ENCODE data around the gene INHBB.

INHBB gene

DNA sequence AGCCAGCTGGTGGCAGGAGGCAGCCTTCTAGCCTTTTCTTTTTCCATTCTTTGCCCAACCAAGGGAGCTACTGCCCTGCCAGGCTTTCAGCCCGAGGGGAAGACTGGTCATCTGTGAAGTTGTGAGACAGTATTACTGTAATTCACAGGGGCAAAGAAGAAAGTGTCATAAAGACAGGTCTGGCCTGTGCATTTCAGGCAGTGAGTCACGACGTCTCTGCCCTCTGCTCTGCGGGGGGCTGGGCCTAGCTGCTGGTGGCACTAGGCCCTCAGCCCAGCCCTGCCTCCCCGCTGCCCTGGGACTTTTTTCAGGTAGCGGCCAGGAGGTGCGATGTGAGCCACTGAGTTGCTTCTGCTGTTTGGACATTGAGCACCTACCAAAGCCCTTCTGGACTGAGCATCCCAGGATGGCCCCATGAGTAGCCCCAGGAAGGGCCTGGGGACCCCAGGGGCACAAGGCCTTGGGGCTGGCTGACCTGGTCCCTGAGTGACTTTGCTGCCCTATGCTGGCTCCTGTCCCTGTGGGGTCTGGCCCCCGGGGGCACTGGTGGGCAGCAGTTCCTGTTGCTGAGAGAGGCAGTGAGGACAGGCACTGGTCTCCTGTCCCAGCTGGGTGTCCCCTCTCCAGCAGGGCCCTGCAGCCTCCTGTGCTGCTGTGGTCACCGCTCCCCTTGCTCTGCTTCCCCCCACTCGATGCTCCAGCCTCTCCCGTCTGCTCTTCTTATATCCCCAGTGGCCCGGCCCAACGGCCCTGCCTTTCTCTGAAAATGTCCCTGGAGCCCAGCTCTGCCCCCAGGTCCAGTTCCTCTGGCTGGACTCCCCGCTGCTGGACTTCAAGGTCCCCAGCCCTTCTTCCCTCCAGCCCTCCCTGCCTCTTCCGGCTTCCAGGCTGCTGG is 7.0 kb downstream of the INHBB start:
- H3K4me3 ChIP-seq (ENCODE audit: low read depth, low read length) = no peak overlapping the region
- DNase-seq = no peak
- TF ChIP-seq, protein P1, sequence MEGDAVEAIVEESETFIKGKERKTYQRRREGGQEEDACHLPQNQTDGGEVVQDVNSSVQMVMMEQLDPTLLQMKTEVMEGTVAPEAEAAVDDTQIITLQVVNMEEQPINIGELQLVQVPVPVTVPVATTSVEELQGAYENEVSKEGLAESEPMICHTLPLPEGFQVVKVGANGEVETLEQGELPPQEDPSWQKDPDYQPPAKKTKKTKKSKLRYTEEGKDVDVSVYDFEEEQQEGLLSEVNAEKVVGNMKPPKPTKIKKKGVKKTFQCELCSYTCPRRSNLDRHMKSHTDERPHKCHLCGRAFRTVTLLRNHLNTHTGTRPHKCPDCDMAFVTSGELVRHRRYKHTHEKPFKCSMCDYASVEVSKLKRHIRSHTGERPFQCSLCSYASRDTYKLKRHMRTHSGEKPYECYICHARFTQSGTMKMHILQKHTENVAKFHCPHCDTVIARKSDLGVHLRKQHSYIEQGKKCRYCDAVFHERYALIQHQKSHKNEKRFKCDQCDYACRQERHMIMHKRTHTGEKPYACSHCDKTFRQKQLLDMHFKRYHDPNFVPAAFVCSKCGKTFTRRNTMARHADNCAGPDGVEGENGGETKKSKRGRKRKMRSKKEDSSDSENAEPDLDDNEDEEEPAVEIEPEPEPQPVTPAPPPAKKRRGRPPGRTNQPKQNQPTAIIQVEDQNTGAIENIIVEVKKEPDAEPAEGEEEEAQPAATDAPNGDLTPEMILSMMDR (IDR thresholded peaks at IDR 0.05; ENCODE audit: low read depth, low read length, missing control alignments) = no peak
- no peak overlapping the region for H3K27ac ChIP-seq
- H3K27me3 ChIP-seq (replicated peaks) = peaks cover 28% of the 10 kb centered on the region
- in situ Hi-C loops (cut with HindIII; ENCODE audit: low pct_ligation_motif_present, low sequenced_read_pairs) = no loop called here
- H3K36me3 ChIP-seq (replicated peaks) = no peaks in the 10 kb centered on the region

DNA sequence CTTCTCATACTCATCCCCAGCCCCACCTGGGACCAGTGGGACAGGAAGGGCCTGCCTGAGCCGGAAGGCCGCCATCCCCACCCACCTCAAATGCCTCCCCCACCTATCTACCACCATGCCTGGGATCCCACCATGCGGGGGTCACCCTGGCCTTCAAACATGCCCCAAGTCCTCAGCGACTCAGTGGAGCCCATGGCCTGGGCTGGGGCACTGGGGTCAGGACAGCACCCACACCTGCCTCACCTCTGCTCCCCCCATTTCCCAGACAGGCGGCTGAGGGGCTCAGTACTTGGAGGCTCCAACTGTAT is 7.6 kb downstream of the INHBB start:
- no peak for DNase-seq
- H3K4me3 ChIP-seq (ENCODE audit: low read depth, low read length) = no peak overlapping the region
- H3K27ac ChIP-seq = no peak overlapping the region
- TF ChIP-seq, protein P1 (IDR thresholded peaks at IDR 0.05; ENCODE audit: low read depth, low read length, missing control alignments) = no peak
- peaks cover 25% of the 10 kb centered on the region for H3K27me3 ChIP-seq (replicated peaks)
- in situ Hi-C loops (cut with HindIII; ENCODE audit: low pct_ligation_motif_present, low sequenced_read_pairs) = no loop called here
- H3K36me3 ChIP-seq (replicated peaks) = no peaks in the 10 kb centered on the region

DNA sequence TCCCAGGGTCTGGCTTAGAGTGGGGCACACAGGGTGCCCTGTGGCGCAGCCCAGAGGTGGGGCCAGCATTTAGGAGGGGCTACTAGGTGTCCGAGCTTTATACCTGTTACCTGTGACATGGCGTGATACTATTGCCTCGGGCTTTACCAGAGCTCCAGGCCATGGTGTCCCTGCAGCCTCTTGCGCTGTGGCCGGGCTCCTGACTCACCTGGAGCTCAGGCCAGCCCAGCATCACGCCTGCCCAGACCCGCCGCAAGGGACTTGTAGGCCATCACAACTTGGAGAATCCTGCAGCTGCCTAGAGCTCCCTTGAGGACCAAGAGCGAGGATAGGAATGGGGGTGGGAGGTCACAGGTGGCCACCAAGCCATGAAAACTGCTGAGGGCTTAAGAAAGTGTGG is 8.0 kb downstream of the INHBB start:
- DNase-seq = no peak
- Histone ChIP-seq H3K4me3 (ENCODE audit: low read depth, low read length) (no peak overlapping the region), H3K27me3 (replicated peaks) (peaks cover 22% of the 10 kb centered on the region), H3K27ac (no peak overlapping the region), H3K36me3 (replicated peaks) (no peaks in the 10 kb centered on the region)
- in situ Hi-C loops (cut with HindIII; ENCODE audit: low pct_ligation_motif_present, low sequenced_read_pairs) = no loop called here
- TF ChIP-seq, protein P1 (IDR thresholded peaks at IDR 0.05; ENCODE audit: low read depth, low read length, missing control alignments) = no peak

DNA sequence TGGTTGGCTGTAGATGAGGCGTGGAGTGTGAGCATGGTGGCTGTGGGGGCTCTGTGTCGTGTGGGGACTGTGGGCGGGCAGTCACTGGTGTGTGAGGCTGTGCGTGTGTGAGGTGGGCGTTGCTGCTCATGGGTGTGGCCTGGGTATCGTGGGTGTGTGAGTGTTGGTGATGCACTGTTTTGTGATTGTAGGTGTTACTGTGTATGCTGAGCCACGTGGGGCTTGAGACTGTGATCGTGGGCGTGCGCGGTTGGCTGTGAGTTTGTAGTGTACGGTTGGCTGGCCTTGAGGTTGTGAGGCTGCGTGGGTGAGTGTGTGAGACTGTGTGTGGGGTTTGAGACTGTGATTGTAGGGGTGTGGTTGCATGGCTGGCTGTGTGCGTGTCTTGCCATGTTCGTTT is 8.5 kb downstream of the INHBB start:
- Histone ChIP-seq H3K36me3 (replicated peaks) (no peaks in the 10 kb centered on the region), H3K27ac (no peak overlapping the region), H3K4me3 (ENCODE audit: low read depth, low read length) (no peak overlapping the region), H3K27me3 (replicated peaks) (peaks cover 16% of the 10 kb centered on the region)
- no peak for DNase-seq
- TF ChIP-seq, protein P1 (IDR thresholded peaks at IDR 0.05; ENCODE audit: low read depth, low read length, missing control alignments) = no peak
- in situ Hi-C loops (cut with HindIII; ENCODE audit: low pct_ligation_motif_present, low sequenced_read_pairs) = no loop called here

DNA sequence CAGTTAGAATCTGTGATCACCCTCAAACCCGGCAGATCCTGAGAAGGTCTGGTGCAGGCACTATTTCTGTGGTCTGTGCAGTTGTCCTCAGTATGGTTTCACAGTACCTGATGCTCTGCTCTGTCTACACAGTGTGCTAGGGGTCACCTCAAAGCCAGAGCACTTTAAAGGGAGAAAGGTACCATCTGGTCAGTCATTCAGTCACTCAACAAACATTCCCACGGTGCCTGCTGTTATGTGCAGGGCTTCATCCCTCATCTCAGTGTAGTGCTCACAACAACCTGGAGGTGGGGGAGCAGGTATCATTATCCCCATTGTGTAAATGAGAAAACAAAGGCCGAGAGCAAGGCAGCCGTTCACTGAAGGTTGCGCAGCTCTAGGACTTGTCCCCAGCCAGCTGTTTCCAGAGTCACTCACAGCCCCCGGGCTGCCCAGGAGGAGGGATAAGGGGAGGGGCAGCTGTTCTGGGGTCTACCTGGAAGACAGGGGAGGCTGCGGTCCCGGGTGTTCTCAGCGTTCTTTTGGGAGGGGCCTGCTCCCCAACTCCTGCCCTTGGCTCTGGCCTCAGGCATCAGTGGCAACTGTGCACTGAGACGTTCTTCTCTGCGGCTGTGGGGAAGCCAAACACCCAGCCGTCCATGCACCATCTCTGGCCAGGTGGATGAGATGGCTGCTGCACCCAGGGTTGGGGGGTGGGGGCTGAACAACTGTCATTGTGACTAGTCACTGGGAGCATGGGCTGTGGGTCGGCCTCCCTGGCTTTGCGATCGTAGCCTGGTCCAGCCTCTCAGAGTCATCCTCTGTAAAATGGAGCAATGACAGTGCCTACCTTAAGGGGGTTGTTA is 9.2 kb downstream of the INHBB start:
- Histone ChIP-seq H3K27ac (no peak overlapping the region), H3K4me3 (ENCODE audit: low read depth, low read length) (no peak overlapping the region), H3K36me3 (replicated peaks) (no peaks in the 10 kb centered on the region), H3K27me3 (replicated peaks) (peaks cover 10% of the 10 kb centered on the region)
- DNase-seq = no peak
- in situ Hi-C loops (cut with HindIII; ENCODE audit: low pct_ligation_motif_present, low sequenced_read_pairs) = no loop called here
- TF ChIP-seq, protein P1 (IDR thresholded peaks at IDR 0.05; ENCODE audit: low read depth, low read length, missing control alignments) = no peak
